ENCODE results near the gene C1orf141. TPM values are rescaled to one million over a fixed set of nuclear protein-coding genes. Genes with fewer than 3 reads are reported as not detected.

The C1orf141 gene
- total and polyA plus RNA-seq, 9 of the 15 experiments (the other 6 are each of a cell fraction or from before 2014, with no cell fraction given), result not detected

DNA sequence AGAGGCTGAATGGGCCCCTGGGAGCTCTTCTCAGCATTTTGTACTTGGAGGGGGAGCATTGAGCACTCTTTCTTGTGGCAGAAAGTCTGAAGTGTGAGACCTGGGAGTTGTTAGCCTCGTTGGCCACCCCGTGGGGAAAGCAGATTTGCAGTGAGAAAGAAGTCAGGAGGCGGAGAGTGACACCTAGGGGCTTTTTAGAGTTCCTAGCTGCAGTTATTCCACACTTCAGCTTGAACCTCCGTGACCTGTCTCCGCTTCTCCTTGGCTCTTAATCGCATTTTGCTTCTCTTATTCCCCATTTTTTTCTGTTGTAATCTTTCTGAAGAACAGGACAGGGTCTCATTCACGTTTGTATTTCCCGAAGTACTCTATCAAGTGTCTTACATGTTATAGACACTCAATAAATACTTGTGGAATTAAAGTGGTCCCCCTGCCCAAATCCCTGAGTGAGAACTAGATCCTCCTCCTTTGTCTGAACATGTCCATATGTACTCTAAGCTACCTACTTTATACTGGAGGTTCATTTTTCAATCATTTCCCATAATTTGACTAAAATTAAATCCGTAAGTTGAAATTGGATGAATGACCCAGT, 14.5 kb upstream of the C1orf141 start (continued):
- TF ChIP-seq, protein P1, sequence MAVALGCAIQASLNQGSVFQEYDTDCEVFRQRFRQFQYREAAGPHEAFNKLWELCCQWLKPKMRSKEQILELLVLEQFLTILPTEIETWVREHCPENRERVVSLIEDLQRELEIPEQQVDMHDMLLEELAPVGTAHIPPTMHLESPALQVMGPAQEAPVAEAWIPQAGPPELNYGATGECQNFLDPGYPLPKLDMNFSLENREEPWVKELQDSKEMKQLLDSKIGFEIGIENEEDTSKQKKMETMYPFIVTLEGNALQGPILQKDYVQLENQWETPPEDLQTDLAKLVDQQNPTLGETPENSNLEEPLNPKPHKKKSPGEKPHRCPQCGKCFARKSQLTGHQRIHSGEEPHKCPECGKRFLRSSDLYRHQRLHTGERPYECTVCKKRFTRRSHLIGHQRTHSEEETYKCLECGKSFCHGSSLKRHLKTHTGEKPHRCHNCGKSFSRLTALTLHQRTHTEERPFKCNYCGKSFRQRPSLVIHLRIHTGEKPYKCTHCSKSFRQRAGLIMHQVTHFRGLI (CRISPR knock-in tag; IDR thresholded peaks at IDR 0.05), result no peak
- TF ChIP-seq, protein P2, sequence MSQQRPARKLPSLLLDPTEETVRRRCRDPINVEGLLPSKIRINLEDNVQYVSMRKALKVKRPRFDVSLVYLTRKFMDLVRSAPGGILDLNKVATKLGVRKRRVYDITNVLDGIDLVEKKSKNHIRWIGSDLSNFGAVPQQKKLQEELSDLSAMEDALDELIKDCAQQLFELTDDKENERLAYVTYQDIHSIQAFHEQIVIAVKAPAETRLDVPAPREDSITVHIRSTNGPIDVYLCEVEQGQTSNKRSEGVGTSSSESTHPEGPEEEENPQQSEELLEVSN (IDR thresholded peaks at IDR 0.05; ENCODE audit: borderline replicate concordance in 1 of 2, extremely low read depth in 1 of 2, insufficient read depth in 1 of 2, insufficient read length in 1 of 2, low read depth in 1 of 2, low read length in 1 of 2, poor library complexity in 1 of 2, severe bottlenecking in 1 of 2), result peak in 1 of 2 experiments; percentile 39
- TF ChIP-seq CBX1 (IDR thresholded peaks at IDR 0.05; ENCODE audit: low read depth) (no peak), ZNF436 (CRISPR knock-in tag; IDR thresholded peaks at IDR 0.05) (no peak), BCL6 (CRISPR knock-in tag; IDR thresholded peaks at IDR 0.05) (no peak), TBL1XR1 (IDR thresholded peaks at IDR 0.05; ENCODE audit: low read length in 2 of 2) (no peak), ZNF589 (CRISPR knock-in tag; IDR thresholded peaks at IDR 0.05; ENCODE audit: low read depth) (no peak), ZNF408 (CRISPR knock-in tag; IDR thresholded peaks at IDR 0.05; ENCODE audit: low read depth) (no peak), RFX1 (IDR thresholded peaks at IDR 0.05) (no peak), RFX5 (IDR thresholded peaks at IDR 0.05; ENCODE audit: low read depth, low read length) (no peak), ZNF696 (CRISPR knock-in tag; conservative IDR thresholded peaks at IDR 0.05) (no peak), ZNF274 (IDR thresholded peaks at IDR 0.05; ENCODE audit: borderline replicate concordance, low read depth, low read length) (no peak), ZNF778 (CRISPR knock-in tag; IDR thresholded peaks at IDR 0.05) (no peak), NONO (IDR thresholded peaks at IDR 0.05; ENCODE audit: low read depth in 2 of 2, low read length in 1 of 2) (no peak)
- TF ChIP-seq, protein P3, sequence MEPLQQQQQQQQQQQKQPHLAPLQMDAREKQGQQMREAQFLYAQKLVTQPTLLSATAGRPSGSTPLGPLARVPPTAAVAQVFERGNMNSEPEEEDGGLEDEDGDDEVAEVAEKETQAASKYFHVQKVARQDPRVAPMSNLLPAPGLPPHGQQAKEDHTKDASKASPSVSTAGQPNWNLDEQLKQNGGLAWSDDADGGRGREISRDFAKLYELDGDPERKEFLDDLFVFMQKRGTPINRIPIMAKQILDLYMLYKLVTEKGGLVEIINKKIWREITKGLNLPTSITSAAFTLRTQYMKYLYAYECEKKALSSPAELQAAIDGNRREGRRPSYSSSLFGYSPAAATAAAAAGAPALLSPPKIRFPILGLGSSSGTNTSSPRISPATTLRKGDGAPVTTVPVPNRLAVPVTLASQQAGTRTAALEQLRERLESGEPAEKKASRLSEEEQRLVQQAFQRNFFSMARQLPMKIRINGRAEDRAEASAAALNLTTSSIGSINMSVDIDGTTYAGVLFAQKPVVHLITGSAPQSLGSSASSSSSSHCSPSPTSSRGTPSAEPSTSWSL (CRISPR knock-in tag; IDR thresholded peaks at IDR 0.05; ENCODE audit: borderline replicate concordance), result no peak
- TF ChIP-seq, protein P4, sequence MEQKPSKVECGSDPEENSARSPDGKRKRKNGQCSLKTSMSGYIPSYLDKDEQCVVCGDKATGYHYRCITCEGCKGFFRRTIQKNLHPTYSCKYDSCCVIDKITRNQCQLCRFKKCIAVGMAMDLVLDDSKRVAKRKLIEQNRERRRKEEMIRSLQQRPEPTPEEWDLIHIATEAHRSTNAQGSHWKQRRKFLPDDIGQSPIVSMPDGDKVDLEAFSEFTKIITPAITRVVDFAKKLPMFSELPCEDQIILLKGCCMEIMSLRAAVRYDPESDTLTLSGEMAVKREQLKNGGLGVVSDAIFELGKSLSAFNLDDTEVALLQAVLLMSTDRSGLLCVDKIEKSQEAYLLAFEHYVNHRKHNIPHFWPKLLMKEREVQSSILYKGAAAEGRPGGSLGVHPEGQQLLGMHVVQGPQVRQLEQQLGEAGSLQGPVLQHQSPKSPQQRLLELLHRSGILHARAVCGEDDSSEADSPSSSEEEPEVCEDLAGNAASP (IDR thresholded peaks at IDR 0.05), result no peak
- TF ChIP-seq, protein P5, sequence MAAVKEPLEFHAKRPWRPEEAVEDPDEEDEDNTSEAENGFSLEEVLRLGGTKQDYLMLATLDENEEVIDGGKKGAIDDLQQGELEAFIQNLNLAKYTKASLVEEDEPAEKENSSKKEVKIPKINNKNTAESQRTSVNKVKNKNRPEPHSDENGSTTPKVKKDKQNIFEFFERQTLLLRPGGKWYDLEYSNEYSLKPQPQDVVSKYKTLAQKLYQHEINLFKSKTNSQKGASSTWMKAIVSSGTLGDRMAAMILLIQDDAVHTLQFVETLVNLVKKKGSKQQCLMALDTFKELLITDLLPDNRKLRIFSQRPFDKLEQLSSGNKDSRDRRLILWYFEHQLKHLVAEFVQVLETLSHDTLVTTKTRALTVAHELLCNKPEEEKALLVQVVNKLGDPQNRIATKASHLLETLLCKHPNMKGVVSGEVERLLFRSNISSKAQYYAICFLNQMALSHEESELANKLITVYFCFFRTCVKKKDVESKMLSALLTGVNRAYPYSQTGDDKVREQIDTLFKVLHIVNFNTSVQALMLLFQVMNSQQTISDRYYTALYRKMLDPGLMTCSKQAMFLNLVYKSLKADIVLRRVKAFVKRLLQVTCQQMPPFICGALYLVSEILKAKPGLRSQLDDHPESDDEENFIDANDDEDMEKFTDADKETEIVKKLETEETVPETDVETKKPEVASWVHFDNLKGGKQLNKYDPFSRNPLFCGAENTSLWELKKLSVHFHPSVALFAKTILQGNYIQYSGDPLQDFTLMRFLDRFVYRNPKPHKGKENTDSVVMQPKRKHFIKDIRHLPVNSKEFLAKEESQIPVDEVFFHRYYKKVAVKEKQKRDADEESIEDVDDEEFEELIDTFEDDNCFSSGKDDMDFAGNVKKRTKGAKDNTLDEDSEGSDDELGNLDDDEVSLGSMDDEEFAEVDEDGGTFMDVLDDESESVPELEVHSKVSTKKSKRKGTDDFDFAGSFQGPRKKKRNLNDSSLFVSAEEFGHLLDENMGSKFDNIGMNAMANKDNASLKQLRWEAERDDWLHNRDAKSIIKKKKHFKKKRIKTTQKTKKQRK (IDR thresholded peaks at IDR 0.05; ENCODE audit: borderline replicate concordance, low read depth, low read length), result no peak
